ENCODE results near the gene CD109. TPM values are rescaled to one million over a fixed set of nuclear protein-coding genes. Genes with fewer than 3 reads are reported as not detected.

CD109 gene
- total RNA-seq, 1 experiment from 2014 or later, result 0.18 TPM

DNA sequence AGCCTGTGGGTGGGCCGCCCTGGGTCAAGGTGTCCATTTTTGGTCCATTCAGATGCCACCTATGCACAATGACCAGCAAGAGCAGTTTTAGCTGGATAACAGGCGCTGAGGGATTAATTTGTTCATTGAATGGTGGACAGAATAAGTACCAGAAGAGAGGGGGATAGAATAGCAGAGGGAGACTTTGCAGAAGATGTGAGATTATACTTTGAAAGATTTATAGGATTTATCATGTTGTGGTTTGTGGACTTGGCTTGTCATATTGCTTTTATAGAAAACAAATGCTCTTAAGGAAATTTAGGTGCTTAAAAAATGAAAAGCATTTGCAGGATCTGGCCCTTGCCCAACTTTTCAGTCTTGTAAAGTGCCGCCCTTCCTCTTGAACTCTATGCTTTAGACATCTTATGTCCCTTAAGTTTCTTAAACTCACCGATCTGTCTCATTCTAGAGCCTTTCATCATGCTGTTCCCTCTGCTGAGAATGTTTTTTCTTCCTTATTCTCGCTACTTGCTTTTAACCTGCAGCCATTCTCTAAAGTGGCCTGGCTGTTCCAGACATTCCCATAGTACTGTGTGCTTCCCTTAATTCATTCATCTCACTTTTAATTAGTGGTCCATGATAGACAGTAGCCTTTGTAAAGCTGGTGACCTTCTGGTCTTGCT lies 42.5 kb downstream of the CD109 start:
- POLR2A ChIA-PET, result interaction anchor here (0.5 to 0.6 kb wide), 2 partner anchors 121 to 1648 kb away, joined by 3 read pairs; no protein-coding TSS in a partner anchor
- intact Hi-C loops (cut with micrococcal nuclease; ENCODE audit: unreplicated experiment), result loop anchor here (1.0 to 10.0 kb wide), 4 partner anchors 116 to 1471 kb away; no protein-coding TSS in a partner anchor
- H3K4me1 Mint-ChIP-seq (ENCODE audit: low read depth, unreplicated experiment), result no peaks in the 10 kb centered on the region
- no peaks in the 10 kb centered on the region for H3K4me1 ChIP-seq
- H3K4me3 Mint-ChIP-seq (ENCODE audit: unreplicated experiment), result no peak overlapping the region
- H3K27me3 ChIP-seq (replicated peaks; ENCODE audit: control insufficient read depth, insufficient read depth, low read length), result no peaks in the 10 kb centered on the region
- TF ChIP-seq, protein P1, sequence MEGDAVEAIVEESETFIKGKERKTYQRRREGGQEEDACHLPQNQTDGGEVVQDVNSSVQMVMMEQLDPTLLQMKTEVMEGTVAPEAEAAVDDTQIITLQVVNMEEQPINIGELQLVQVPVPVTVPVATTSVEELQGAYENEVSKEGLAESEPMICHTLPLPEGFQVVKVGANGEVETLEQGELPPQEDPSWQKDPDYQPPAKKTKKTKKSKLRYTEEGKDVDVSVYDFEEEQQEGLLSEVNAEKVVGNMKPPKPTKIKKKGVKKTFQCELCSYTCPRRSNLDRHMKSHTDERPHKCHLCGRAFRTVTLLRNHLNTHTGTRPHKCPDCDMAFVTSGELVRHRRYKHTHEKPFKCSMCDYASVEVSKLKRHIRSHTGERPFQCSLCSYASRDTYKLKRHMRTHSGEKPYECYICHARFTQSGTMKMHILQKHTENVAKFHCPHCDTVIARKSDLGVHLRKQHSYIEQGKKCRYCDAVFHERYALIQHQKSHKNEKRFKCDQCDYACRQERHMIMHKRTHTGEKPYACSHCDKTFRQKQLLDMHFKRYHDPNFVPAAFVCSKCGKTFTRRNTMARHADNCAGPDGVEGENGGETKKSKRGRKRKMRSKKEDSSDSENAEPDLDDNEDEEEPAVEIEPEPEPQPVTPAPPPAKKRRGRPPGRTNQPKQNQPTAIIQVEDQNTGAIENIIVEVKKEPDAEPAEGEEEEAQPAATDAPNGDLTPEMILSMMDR (IDR thresholded peaks at IDR 0.05; ENCODE audit: insufficient read depth in 1 of 2, low read depth in 1 of 2, low read length in 1 of 2, severe bottlenecking in 1 of 2, unreplicated experiment in 1 of 2), result no peak
- DNase-seq, result no peak
- H3K27ac Mint-ChIP-seq (ENCODE audit: unreplicated experiment), result no peak overlapping the region
- H3K4me3 ChIP-seq (ENCODE audit: low read depth, low read length), result no peak overlapping the region
- no peaks in the 10 kb centered on the region for H3K36me3 ChIP-seq (ENCODE audit: control insufficient read depth, insufficient read depth, low read length)
- CTCF ChIA-PET, result interaction anchor here (0.6 to 1.8 kb wide), 5 partner anchors 60 to 1546 kb away, joined by 3 to 12 read pairs (median 5); no protein-coding TSS in a partner anchor
- peaks cover 3% of the 10 kb centered on the region for H3K27me3 Mint-ChIP-seq (ENCODE audit: insufficient read depth, unreplicated experiment)
- no peaks in the 10 kb centered on the region for H3K9me3 Mint-ChIP-seq (ENCODE audit: unreplicated experiment)
- H3K9me3 ChIP-seq, result no peaks in the 10 kb centered on the region
- H3K36me3 Mint-ChIP-seq (ENCODE audit: insufficient read depth, unreplicated experiment), result no peaks in the 10 kb centered on the region
- no TSS peak for BruUV-seq (replicated peaks)

DNA sequence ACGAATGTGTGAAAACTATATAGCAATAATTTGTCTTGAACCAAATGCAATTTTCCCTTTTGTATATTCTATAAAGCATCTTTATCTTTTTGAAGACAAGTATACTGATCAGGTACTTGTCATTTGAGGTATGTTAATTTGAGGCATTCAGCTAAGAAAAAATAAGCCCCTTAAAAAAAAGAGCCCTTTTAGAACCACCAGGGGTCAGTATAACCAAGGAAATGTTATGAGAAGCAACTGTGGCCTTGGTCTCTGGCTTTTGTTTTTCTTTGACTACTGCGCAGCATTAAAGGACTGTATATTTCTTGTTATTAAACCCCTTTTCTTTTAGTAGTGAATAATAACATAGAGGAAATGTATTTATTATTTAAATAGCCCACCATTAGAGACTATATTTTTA lies 43.1 kb downstream of the CD109 start:
- BruUV-seq (replicated peaks), result no TSS peak
- ChIA-PET CTCF (interaction anchor here (0.6 to 1.8 kb wide), 5 partner anchors 61 to 1545 kb away, joined by 3 to 12 read pairs (median 5); no protein-coding TSS in a partner anchor), POLR2A (interaction anchor here (0.6 kb wide), 1 partner anchor 120 kb away, joined by 3 read pairs; no protein-coding TSS in a partner anchor)
- Histone ChIP-seq H3K9me3 (no peaks in the 10 kb centered on the region), H3K4me3 (ENCODE audit: low read depth, low read length) (no peak overlapping the region), H3K4me1 (no peaks in the 10 kb centered on the region), H3K27me3 (replicated peaks; ENCODE audit: control insufficient read depth, insufficient read depth, low read length) (no peaks in the 10 kb centered on the region), H3K36me3 (ENCODE audit: control insufficient read depth, insufficient read depth, low read length) (no peaks in the 10 kb centered on the region)
- H3K27me3 Mint-ChIP-seq (ENCODE audit: insufficient read depth, unreplicated experiment), result peaks cover 3% of the 10 kb centered on the region
- no peak overlapping the region for H3K4me3 Mint-ChIP-seq (ENCODE audit: unreplicated experiment)
- H3K36me3 Mint-ChIP-seq (ENCODE audit: insufficient read depth, unreplicated experiment), result no peaks in the 10 kb centered on the region
- H3K27ac Mint-ChIP-seq (ENCODE audit: unreplicated experiment), result no peak overlapping the region
- intact Hi-C loops (cut with micrococcal nuclease; ENCODE audit: unreplicated experiment), result loop anchor here (1.0 to 10.0 kb wide), 4 partner anchors 116 to 1470 kb away; no protein-coding TSS in a partner anchor
- no peaks in the 10 kb centered on the region for H3K9me3 Mint-ChIP-seq (ENCODE audit: unreplicated experiment)
- H3K4me1 Mint-ChIP-seq (ENCODE audit: low read depth, unreplicated experiment), result no peaks in the 10 kb centered on the region
- TF ChIP-seq, protein P1 (IDR thresholded peaks at IDR 0.05; ENCODE audit: insufficient read depth in 1 of 2, low read depth in 1 of 2, low read length in 1 of 2, severe bottlenecking in 1 of 2, unreplicated experiment in 1 of 2), result peak; percentile 63 to 82
- DNase-seq, result peak in 1 of 2 experiments; percentile 56

DNA sequence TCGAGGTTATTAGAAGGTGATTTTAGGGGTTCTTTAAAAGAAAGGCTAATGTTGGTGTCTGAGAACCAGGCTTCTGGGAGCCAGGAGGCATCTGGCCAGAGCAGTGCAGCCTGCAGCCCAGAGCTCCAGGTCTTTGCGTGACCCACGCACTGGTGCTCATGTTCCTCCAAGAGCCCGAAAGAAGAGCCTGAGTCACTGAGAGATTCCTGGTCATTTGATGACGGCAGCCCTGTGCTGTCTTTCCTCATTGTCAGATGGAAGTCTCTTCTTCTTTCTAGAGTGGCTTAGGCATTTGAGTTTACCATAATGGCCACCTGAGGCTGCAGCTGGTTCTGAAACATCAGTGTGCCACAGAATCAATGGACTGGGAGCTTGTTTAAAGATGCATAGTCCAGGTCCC lies 46.4 kb downstream of the CD109 start:
- Histone ChIP-seq H3K4me3 (ENCODE audit: low read depth, low read length) (no peak overlapping the region), H3K36me3 (ENCODE audit: control insufficient read depth, insufficient read depth, low read length) (no peaks in the 10 kb centered on the region), H3K27me3 (replicated peaks; ENCODE audit: control insufficient read depth, insufficient read depth, low read length) (no peaks in the 10 kb centered on the region), H3K9me3 (no peaks in the 10 kb centered on the region), H3K4me1 (no peaks in the 10 kb centered on the region)
- Mint-ChIP-seq H3K4me3 (ENCODE audit: unreplicated experiment) (no peak overlapping the region), H3K9me3 (ENCODE audit: unreplicated experiment) (no peaks in the 10 kb centered on the region), H3K36me3 (ENCODE audit: insufficient read depth, unreplicated experiment) (no peaks in the 10 kb centered on the region), H3K27me3 (ENCODE audit: insufficient read depth, unreplicated experiment) (peaks cover 2% of the 10 kb centered on the region), H3K4me1 (ENCODE audit: low read depth, unreplicated experiment) (no peaks in the 10 kb centered on the region), H3K27ac (ENCODE audit: unreplicated experiment) (no peak overlapping the region)
- TF ChIP-seq, protein P1 (IDR thresholded peaks at IDR 0.05; ENCODE audit: insufficient read depth in 1 of 2, low read depth in 1 of 2, low read length in 1 of 2, severe bottlenecking in 1 of 2, unreplicated experiment in 1 of 2), result no peak
- intact Hi-C loops (cut with micrococcal nuclease; ENCODE audit: unreplicated experiment), result no loop called here
- DNase-seq, result no peak
- ChIA-PET CTCF (no interaction called here), POLR2A (interaction anchor here (1.0 kb wide), 1 partner anchor 88 kb away, joined by 8 read pairs; the partner anchor contains the start of gene SLC17A5)
- BruUV-seq (replicated peaks), result no TSS peak

All from Caco-2 (cell line).